LNCaP clone FGC (cell line): ENCODE data around the gene KCNG4.
A peak's percentile ranks its signal among the peaks of the same experiment; 100 is the strongest.

Source experiments
- DNase-seq: peaks from one replicate; pipeline ENCODE4 v3.0.0-alpha.2; 2011; ENCODE audit warnings: low read depth
- H3K4me3 ChIP-seq: 2 replicates; pipeline ENCODE4 v1.5.1; 2011; ENCODE audit warnings: mild to moderate bottlenecking, low read depth, low read length, control low read depth
- CTCF ChIP-seq: IDR thresholded peaks from 2 replicates; pipeline ENCODE4 v1.5.1; 2012; ENCODE audit warnings: mild to moderate bottlenecking; ENCODE audit not compliant: control insufficient read depth, insufficient read depth; ENCODE audit errors: extremely low read depth

Gene KCNG4

GRCh38 chr16:84176192-84177053 is 63.4 kb downstream of the KCNG4 start:
- TF ChIP-seq CTCF: no peak
- H3K4me3 ChIP-seq: no peak overlapping the region
- DNase-seq: no peak

DNA sequence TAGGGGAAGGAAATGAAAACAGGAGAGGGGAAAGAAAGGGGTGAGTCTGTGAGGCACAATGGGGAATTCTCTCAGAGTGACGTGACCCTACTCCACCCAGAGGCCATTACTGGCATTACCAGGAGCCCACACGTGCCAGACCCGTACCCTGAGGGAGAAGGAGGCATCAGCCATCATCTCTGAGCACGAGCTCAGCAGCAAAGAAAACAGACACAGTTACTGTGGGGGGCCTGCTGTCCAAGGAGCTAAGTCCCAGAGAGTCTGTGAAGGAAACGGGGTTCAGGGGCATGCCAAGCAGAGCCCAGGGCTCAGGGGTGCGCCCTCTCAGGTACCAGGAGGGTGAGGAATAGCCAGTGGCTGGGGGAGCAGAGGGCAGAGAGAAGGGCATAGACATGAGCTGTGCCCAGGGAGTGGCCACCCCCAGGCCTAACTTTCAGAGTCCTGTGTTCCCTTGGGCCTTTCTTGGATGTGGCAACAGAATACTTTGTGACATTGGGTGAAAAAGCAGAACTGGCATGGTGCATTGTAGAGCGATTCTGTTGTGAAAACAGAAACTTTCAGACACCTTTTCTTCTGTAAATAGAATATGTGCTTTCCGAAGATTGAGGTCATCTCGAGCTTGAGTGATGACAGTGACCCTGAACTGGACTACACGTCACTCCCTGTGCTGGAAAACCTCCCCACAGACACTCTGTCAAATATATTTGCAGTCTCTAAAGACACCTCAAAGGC is 64.3 kb downstream of the KCNG4 start:
- no peak for DNase-seq
- TF ChIP-seq CTCF: peak; percentile 72
- no peak overlapping the region for H3K4me3 ChIP-seq

DNA sequence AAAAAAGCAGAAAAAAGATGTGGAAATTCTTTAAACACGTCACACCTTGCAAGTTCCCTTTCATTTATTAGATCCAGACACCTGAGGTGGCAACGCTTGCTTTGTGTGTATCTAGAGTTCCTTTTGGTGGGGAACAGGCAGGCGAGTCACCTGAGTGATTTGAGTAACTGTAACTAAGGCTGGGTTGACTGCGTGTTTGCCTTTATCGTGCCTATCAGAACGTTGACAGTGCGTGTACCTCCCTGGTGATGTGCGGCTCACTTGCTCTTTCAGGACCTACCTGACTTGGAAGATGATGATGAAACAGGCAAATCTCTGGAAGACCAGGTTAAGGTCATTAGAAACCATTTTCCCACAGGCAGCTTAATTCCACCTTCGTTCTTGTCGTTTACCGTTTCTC is 65.4 kb downstream of the KCNG4 start:
- H3K4me3 ChIP-seq: no peak overlapping the region
- TF ChIP-seq CTCF: no peak
- no peak for DNase-seq

GRCh38 chr16:84169765-84170310 is 70.0 kb downstream of the KCNG4 start:
- H3K4me3 ChIP-seq: no peak overlapping the region
- no peak for DNase-seq

More at GRCh38 chr16:84169765-84170310, 70.0 kb downstream of the KCNG4 start:
- TF ChIP-seq CTCF: no peak
